Loucy (cell line): ENCODE measurements around the gene AIFM2.

Source experiments
- H2AFZ ChIP-seq: fragments of 200-600 bp; sonication (generic); 2 replicates; pipeline ENCODE4 v1.6.0; 2016; ENCODE audit warnings: antibody characterized with exemption, mild to moderate bottlenecking, low read length, moderate library complexity
- H3F3A ChIP-seq: fragments of 200-600 bp; 2 replicates; pipeline ENCODE4 v1.6.0; 2016; ENCODE audit warnings: antibody characterized with exemption, low read depth, mild to moderate bottlenecking
- H3K27me3 ChIP-seq: fragments of 200-600 bp; sonication (generic); 2 replicates; pipeline ENCODE4 v1.6.1; 2014; ENCODE audit warnings: low read length, mild to moderate bottlenecking; ENCODE audit not compliant: insufficient read depth, poor library complexity, severe bottlenecking
- H3K36me3 ChIP-seq: fragments of 200-600 bp; sonication (generic); 2 replicates; pipeline ENCODE4 v1.6.1; 2016; ENCODE audit warnings: low read length; ENCODE audit not compliant: insufficient read depth
- H3K4me1 ChIP-seq: fragments of 200-600 bp; sonication (generic); 2 replicates; pipeline ENCODE4 v1.5.1; 2014; ENCODE audit warnings: low read length, mild to moderate bottlenecking; ENCODE audit not compliant: insufficient read depth, poor library complexity, severe bottlenecking
- H3K4me2 ChIP-seq: fragments of 200-600 bp; sonication (generic); 2 replicates; pipeline ENCODE4 v1.6.0; 2014; ENCODE audit warnings: antibody characterized with exemption, low read length, low read depth, mild to moderate bottlenecking; ENCODE audit not compliant: poor library complexity, severe bottlenecking
- H3K4me3 ChIP-seq: fragments of 200-600 bp; sonication (generic); 2 replicates; pipeline ENCODE4 v1.5.1; 2014; ENCODE audit warnings: low read length, mild to moderate bottlenecking, mixed read lengths; ENCODE audit not compliant: poor library complexity, severe bottlenecking
- H3K79me2 ChIP-seq: fragments of 200-600 bp; sonication (generic); 2 replicates; pipeline ENCODE4 v1.6.1; 2014; ENCODE audit warnings: low read length; ENCODE audit not compliant: insufficient read depth
- H3K9ac ChIP-seq: fragments of 200-600 bp; sonication (generic); 2 replicates; pipeline ENCODE4 v1.6.0; 2014; ENCODE audit warnings: mild to moderate bottlenecking, low read depth, low read length, moderate library complexity; ENCODE audit not compliant: poor library complexity, severe bottlenecking
- H3K9me2 ChIP-seq: fragments of 200-600 bp; sonication (generic); replicated peaks from 2 replicates; pipeline ENCODE4 v1.6.1; 2016; ENCODE audit warnings: low read depth, low read length, mixed read lengths
- H3K9me3 ChIP-seq: fragments of 200-600 bp; sonication (generic); 2 replicates; pipeline ENCODE4 v1.6.1; 2014; ENCODE audit warnings: mild to moderate bottlenecking, antibody characterized with exemption, low read length, low read depth; ENCODE audit not compliant: insufficient read depth
- H4K20me1 ChIP-seq: fragments of 200-600 bp; sonication (generic); 2 replicates; pipeline ENCODE4 v1.6.0; 2014; ENCODE audit warnings: antibody characterized with exemption, low read length, mild to moderate bottlenecking; ENCODE audit not compliant: insufficient read depth, poor library complexity, severe bottlenecking
- EZH2phosphoT487 ChIP-seq: fragments of 200-600 bp; IDR thresholded peaks from 2 replicates; pipeline ENCODE4 v1.6.1; 2018; ENCODE audit warnings: antibody characterized with exemption, mild to moderate bottlenecking, moderate library complexity, borderline replicate concordance
- TF ChIP-seq, protein P1 (sequence below): fragments of 200-600 bp; sonication (generic); conservative IDR thresholded peaks from 2 replicates; pipeline ENCODE4 v1.5.1; 2014; ENCODE audit warnings: mild to moderate bottlenecking, antibody characterized with exemption, low read length

AIFM2 gene

DNA sequence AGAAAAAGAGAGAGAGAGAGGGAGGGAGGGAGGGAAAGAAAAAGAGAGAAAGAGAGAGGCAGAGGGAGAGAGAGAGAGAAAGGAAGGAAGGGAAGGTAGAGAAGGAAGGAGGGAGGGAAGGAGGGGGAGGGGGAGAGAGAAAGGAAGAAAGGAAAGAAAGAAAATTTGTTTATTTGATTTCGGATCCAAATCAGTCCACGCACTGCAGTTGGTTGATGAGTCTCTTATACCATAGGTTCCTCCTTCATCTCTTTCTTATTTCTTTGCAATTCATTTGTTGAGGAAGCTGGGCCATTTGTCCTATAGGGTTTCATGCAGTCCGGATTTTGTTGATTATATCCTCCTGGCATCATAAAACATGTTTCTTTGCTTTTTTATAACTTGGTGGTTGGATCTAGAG, 34.4 kb downstream of the AIFM2 start:
- Histone ChIP-seq H3K4me1 (peaks cover 24% of the 10 kb centered on the region), H3K36me3 (peaks cover 11% of the 10 kb centered on the region; the same call in 1 of the 2 replicates)

DNA sequence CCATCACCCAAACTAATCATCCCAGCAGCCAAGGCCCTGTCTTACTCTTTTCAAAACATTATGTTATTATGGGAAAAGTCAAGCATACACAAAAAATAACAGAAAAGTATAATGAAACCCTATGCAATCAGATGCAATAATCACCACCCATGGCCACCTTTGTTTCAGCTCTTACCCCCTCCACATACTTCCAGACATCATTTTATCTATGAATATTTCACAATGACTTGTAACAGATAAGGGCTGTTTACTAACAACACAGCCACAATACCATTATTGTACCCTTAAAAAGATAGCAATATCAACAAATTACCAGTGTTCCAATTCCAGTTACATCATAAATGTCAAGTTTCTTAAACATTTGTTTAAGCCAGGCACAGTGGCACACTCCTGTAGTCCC, 35.2 kb downstream of the AIFM2 start:
- Histone ChIP-seq H3K79me2 (no peaks in the 10 kb centered on the region), H3K9me2 (no peaks in the 10 kb centered on the region), H3K4me1 (peaks cover 32% of the 10 kb centered on the region), H3K4me2 (no peak overlapping the region), H3K4me3 (no peak overlapping the region), H3K27me3 (no peaks in the 10 kb centered on the region), H3K9me3 (no peaks in the 10 kb centered on the region), H3K36me3 (peaks cover 11% of the 10 kb centered on the region; the same call in 1 of the 2 replicates), H3F3A (no peaks in the 10 kb centered on the region), H3K9ac (no peak overlapping the region), H2AFZ (no peak overlapping the region), H4K20me1 (no peaks in the 10 kb centered on the region)
- TF ChIP-seq, protein P1, sequence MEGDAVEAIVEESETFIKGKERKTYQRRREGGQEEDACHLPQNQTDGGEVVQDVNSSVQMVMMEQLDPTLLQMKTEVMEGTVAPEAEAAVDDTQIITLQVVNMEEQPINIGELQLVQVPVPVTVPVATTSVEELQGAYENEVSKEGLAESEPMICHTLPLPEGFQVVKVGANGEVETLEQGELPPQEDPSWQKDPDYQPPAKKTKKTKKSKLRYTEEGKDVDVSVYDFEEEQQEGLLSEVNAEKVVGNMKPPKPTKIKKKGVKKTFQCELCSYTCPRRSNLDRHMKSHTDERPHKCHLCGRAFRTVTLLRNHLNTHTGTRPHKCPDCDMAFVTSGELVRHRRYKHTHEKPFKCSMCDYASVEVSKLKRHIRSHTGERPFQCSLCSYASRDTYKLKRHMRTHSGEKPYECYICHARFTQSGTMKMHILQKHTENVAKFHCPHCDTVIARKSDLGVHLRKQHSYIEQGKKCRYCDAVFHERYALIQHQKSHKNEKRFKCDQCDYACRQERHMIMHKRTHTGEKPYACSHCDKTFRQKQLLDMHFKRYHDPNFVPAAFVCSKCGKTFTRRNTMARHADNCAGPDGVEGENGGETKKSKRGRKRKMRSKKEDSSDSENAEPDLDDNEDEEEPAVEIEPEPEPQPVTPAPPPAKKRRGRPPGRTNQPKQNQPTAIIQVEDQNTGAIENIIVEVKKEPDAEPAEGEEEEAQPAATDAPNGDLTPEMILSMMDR = no peak

More for the DNA sequence above, 34.4 kb downstream of the AIFM2 start:
- no peaks in the 10 kb centered on the region for H4K20me1 ChIP-seq
- no peak for TF ChIP-seq EZH2phosphoT487
- TF ChIP-seq, protein P1 = no peak
- H3K9me3 ChIP-seq = no peaks in the 10 kb centered on the region
- H3K9me2 ChIP-seq = no peaks in the 10 kb centered on the region
- no peaks in the 10 kb centered on the region for H3F3A ChIP-seq
- no peak overlapping the region for H2AFZ ChIP-seq
- H3K27me3 ChIP-seq = no peaks in the 10 kb centered on the region
- no peak overlapping the region for H3K4me3 ChIP-seq
- no peaks in the 10 kb centered on the region for H3K79me2 ChIP-seq
- no peak overlapping the region for H3K9ac ChIP-seq
- H3K4me2 ChIP-seq = no peak overlapping the region

DNA sequence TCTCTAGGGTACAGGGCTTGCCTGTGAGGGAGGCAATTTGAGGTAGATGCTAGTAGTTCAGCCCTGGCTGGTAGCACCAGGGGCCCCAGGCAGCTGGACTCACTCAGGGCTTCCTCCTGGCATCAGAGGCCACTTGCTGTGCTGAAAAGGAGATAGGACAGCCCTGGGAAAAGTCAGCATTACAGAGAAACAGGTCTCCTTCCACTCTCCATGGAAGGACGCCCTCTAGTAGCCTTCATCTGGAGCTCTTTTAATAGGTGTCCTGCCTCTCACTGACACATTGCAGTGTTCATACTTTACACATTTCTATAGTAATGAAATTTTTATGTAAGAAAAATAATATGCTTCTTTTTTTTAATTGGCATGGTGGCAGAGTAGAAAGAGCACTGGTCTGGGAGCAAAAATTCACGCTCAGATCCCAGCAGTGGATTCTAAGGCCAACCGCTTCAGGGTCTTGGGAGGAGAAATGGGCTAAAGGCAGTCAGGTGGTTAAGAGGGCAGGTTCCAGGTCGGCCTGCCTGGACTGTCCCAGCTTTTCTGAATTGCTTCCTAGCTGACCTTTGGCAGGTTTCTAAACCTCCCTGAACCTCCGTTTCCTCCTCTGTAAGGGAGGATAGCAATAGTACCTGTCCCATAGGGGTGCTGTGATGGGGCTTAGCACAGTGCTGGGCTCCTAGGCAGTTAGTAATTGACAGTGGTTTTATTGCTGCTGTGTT, 35.8 kb downstream of the AIFM2 start:
- Histone ChIP-seq H3K79me2 (no peaks in the 10 kb centered on the region), H3K9ac (no peak overlapping the region), H3K27me3 (no peaks in the 10 kb centered on the region), H3F3A (no peaks in the 10 kb centered on the region), H3K4me2 (peak overlapping the region; percentile 26), H3K36me3 (peaks cover 11% of the 10 kb centered on the region; the same call in 1 of the 2 replicates), H3K9me3 (no peaks in the 10 kb centered on the region), H2AFZ (no peak overlapping the region), H3K4me1 (peaks cover 38% of the 10 kb centered on the region), H3K9me2 (no peaks in the 10 kb centered on the region), H4K20me1 (no peaks in the 10 kb centered on the region), H3K4me3 (no peak overlapping the region)
- TF ChIP-seq, protein P1 = no peak
- TF ChIP-seq EZH2phosphoT487 = no peak
